Calu3 (cell line): ENCODE data around the gene TBC1D9. TPM values are rescaled to one million over a fixed set of nuclear protein-coding genes. Genes with fewer than 3 reads are reported as not detected.

Experiments used
- BruUV-seq: library from RNA; stranded (reverse); fragments of 400-500 nt; replicated peaks from 2 replicates; lab custom pipeline; 2021; lab: Mats Ljungman, UMichigan
- CTCF ChIA-PET: fragments of 300-600 bp; sonication (Branson Sonifier 250); formaldehyde crosslinking; loops from one replicate; lab custom pipeline; 2022; ENCODE audit warnings: antibody characterized with exemption; lab: Charles Lee
- DNase-seq: peaks from one replicate; pipeline ENCODE4 v3.0.0; 2022
- H3K27ac Mint-ChIP-seq: one replicate; pipeline ENCODE4 v1.8.0; 2022; ENCODE audit warnings: mixed read lengths; ENCODE audit not compliant: unreplicated experiment
- H3K27me3 Mint-ChIP-seq: one replicate; pipeline ENCODE4 v1.8.0; 2022; ENCODE audit warnings: mixed read lengths; ENCODE audit not compliant: unreplicated experiment
- H3K36me3 Mint-ChIP-seq: one replicate; pipeline ENCODE4 v1.8.0; 2022; ENCODE audit warnings: mild to moderate bottlenecking, moderate library complexity, mixed read lengths; ENCODE audit not compliant: insufficient read depth, unreplicated experiment
- H3K4me1 Mint-ChIP-seq: one replicate; pipeline ENCODE4 v1.8.0; 2022; ENCODE audit warnings: mild to moderate bottlenecking, low read depth, mixed read lengths; ENCODE audit not compliant: unreplicated experiment
- H3K4me3 Mint-ChIP-seq: one replicate; pipeline ENCODE4 v1.8.0; 2022; ENCODE audit warnings: mild to moderate bottlenecking, low read depth, moderate library complexity, mixed read lengths; ENCODE audit not compliant: unreplicated experiment
- H3K9me3 Mint-ChIP-seq: one replicate; pipeline ENCODE4 v1.8.0; 2022; ENCODE audit warnings: low read depth, mixed read lengths; ENCODE audit not compliant: unreplicated experiment
- intact Hi-C: fragments of 100-400 bp; cut with micrococcal nuclease; formaldehyde crosslinking; loops from one replicate; pipeline ENCODE4 v1.10.0; 2022; ENCODE audit not compliant: unreplicated experiment
- total RNA-seq: library from RNA; stranded (reverse); gene quantifications from 2 replicates; pipeline ENCODE4 v1.2.3, GENCODE V29; 2022
- TF ChIP-seq, protein P1 (sequence below): fragments of 200-600 bp; IDR thresholded peaks from one replicate; pipeline ENCODE4 v1.8.0; 2022; ENCODE audit warnings: antibody characterized with exemption; ENCODE audit not compliant: unreplicated experiment

The TBC1D9 gene
- total RNA-seq, 1 experiment from 2014 or later, result 9.4 TPM

DNA sequence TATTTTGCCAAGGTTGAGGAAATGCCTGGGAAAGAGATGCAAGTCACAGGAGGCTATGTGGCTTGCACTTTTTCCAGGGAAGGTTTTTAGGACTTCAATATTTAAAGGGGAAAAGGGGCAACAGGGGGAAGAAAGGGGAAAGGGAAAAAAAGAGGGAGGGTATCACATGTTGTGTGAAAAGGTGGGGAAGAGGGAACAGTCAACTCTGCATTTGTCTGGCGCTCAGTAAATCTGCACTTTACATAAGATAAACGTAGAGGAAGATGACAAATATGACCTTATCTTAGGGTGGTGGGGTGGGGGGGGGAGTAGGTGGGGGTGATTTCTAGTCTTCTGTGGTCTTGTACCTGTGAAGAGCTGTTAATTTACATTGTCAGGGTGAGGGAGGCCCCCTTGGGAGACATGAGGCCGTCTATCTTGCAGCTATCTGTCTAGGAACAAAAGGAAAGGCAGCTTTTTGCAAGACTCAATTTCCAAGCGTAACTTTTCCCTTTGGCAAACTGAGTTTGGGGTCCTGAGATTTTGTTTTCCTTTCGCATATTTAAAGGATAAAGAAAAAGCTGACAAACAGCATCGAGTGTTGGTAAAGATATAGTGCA, 115.9 kb downstream of the TBC1D9 start:
- Mint-ChIP-seq H3K4me3 (no peak overlapping the region), H3K27me3 (no peaks in the 10 kb centered on the region), H3K4me1 (peaks cover 7% of the 10 kb centered on the region), H3K9me3 (no peaks in the 10 kb centered on the region), H3K36me3 (peaks cover 5% of the 10 kb centered on the region), H3K27ac (no peak overlapping the region)
- CTCF ChIA-PET, result no interaction called here
- TF ChIP-seq, protein P1, sequence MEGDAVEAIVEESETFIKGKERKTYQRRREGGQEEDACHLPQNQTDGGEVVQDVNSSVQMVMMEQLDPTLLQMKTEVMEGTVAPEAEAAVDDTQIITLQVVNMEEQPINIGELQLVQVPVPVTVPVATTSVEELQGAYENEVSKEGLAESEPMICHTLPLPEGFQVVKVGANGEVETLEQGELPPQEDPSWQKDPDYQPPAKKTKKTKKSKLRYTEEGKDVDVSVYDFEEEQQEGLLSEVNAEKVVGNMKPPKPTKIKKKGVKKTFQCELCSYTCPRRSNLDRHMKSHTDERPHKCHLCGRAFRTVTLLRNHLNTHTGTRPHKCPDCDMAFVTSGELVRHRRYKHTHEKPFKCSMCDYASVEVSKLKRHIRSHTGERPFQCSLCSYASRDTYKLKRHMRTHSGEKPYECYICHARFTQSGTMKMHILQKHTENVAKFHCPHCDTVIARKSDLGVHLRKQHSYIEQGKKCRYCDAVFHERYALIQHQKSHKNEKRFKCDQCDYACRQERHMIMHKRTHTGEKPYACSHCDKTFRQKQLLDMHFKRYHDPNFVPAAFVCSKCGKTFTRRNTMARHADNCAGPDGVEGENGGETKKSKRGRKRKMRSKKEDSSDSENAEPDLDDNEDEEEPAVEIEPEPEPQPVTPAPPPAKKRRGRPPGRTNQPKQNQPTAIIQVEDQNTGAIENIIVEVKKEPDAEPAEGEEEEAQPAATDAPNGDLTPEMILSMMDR, result no peak
- intact Hi-C loops, result no loop called here
- DNase-seq, result no peak
- no TSS peak for BruUV-seq

DNA sequence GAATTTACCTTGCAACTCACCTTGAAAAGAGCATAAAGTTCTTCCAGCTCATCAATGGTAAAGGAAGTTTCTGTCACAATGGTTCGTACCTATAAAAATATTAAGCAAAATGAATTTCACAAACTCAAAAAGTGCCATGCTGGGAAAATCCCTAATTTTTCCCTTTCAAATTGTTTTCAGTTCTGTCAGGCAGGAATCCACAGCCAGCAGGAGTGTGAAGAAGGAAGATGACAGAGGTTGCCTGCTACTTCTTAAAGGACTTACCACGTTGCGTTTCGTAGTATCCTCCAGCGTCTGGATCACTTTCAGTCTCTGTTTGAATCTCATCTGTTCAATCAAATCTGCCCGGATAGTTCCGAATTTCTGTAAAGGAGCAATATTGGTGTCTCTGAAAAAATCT, 117.1 kb downstream of the TBC1D9 start:
- BruUV-seq, result no TSS peak

DNA sequence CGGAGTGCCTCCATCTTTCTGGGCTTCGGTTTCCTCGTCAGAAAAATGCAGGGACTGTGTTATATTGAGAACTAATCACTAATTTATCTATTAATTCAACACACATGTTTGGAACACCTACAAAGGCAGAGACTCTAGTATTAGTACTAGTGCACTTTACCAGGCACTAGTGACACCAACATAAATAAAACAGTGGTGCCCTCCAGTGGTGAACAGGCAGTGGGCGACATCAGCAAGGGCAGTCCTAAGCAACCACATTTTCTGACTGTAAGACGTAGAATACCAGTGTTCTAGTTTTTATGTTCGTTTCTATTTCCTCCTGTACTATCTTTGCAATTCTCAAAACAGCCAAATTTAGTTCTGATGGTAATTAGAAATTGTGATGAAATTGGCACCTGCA, 118.3 kb downstream of the TBC1D9 start:
- Mint-ChIP-seq H3K4me3 (no peak overlapping the region), H3K36me3 (peaks cover 3% of the 10 kb centered on the region), H3K27me3 (no peaks in the 10 kb centered on the region), H3K9me3 (no peaks in the 10 kb centered on the region), H3K27ac (no peak overlapping the region), H3K4me1 (peaks cover 9% of the 10 kb centered on the region)
- intact Hi-C loops, result no loop called here
- peak; percentile 33 for DNase-seq
- TF ChIP-seq, protein P1, result no peak
- no TSS peak for BruUV-seq
- CTCF ChIA-PET, result no interaction called here

More for the DNA sequence above, 117.1 kb downstream of the TBC1D9 start:
- no peak for DNase-seq
- TF ChIP-seq, protein P1, result no peak
- Mint-ChIP-seq H3K4me1 (peaks cover 9% of the 10 kb centered on the region), H3K27me3 (no peaks in the 10 kb centered on the region), H3K27ac (no peak overlapping the region), H3K9me3 (no peaks in the 10 kb centered on the region), H3K4me3 (no peak overlapping the region), H3K36me3 (peaks cover 5% of the 10 kb centered on the region)
- CTCF ChIA-PET, result no interaction called here
- intact Hi-C loops, result no loop called here

DNA sequence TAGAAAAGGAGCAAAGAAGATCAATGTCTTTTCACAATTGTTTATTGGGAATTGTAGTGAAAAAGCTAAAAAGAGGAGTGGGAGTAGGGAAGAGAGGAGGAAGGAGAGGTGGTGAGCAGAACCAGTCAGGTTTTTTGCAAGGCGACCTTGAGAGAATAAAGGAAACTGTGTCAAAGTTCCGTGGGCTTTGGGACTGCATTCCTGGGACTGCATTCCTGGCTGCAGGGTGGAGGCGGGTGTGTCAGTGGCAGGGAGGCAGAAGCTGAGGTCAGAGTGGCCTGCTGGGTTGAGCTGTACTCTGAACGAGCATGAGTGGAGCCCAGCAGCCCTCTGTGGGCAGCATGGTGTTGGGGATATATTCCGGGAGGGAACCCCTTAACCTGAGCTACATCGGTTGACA, 120.6 kb downstream of the TBC1D9 start:
- no TSS peak for BruUV-seq
- Mint-ChIP-seq H3K4me1 (peaks cover 9% of the 10 kb centered on the region), H3K27me3 (no peaks in the 10 kb centered on the region), H3K9me3 (no peaks in the 10 kb centered on the region), H3K4me3 (peak overlapping the region; percentile 43), H3K27ac (peak overlapping the region; percentile 65), H3K36me3 (no peaks in the 10 kb centered on the region)
- CTCF ChIA-PET, result interaction anchor here (0.6 kb wide), 2 partner anchors 23 to 165 kb away, joined by 4 to 5 read pairs; no protein-coding TSS in a partner anchor
- DNase-seq, result peak; percentile 53
- TF ChIP-seq, protein P1, result no peak
- intact Hi-C loops, result no loop called here
